PC-3 (cell line): ENCODE results near the gene MALAT1. TPM values are rescaled to one million over a fixed set of nuclear protein-coding genes. Genes with fewer than 3 reads are reported as not detected.

Experiments
- ATAC-seq: fragments of 200-7000 bp; cut with Tn5 transposase; 2 replicates; pipeline ENCODE4 v1.9.1; 2020; ENCODE audit warnings: mild to moderate bottlenecking, moderate library complexity
- BruUV-seq: library from RNA; stranded (reverse); fragments of 400-500 nt; replicated peaks from 2 replicates; lab custom pipeline; 2021; lab: Mats Ljungman, UMichigan
- CTCF ChIA-PET: fragments of 300-600 bp; sonication (Branson Sonifier 250); formaldehyde crosslinking; loops from one replicate; lab custom pipeline; 2022; ENCODE audit warnings: antibody characterized with exemption; lab: Charles Lee
- POLR2A ChIA-PET: fragments of 300-600 bp; sonication (Branson Sonifier 250); formaldehyde crosslinking; loops from one replicate; lab custom pipeline; 2022; ENCODE audit warnings: antibody characterized with exemption; ENCODE audit not compliant: unreplicated experiment; lab: Charles Lee
- DNase-seq: peaks from one replicate; pipeline ENCODE4 v3.0.0-alpha.2; 2015
- H2AFZ ChIP-seq: fragments of 300-600 bp; sonication (generic); 2 replicates; pipeline ENCODE4 v1.6.0; 2016; ENCODE audit warnings: antibody characterized with exemption, low read length
- H3F3A ChIP-seq: fragments of 300-600 bp; sonication (generic); one replicate; pipeline ENCODE4 v1.6.0; 2017; ENCODE audit warnings: antibody characterized with exemption, low read length, control low read depth, mild to moderate bottlenecking; ENCODE audit not compliant: unreplicated experiment
- H3K27ac ChIP-seq: fragments of 300-600 bp; sonication (generic); 2 replicates; pipeline ENCODE4 v1.5.1; 2016; ENCODE audit warnings: mild to moderate bottlenecking, low read length
- H3K27me3 ChIP-seq: fragments of 300-600 bp; sonication (generic); 2 replicates; pipeline ENCODE4 v1.6.1; 2016; ENCODE audit warnings: low read length, mixed read lengths
- H3K36me3 ChIP-seq: fragments of 300-600 bp; sonication (generic); 2 replicates; pipeline ENCODE4 v1.6.1; 2016; ENCODE audit warnings: low read depth, mixed run types, low read length, mixed read lengths
- H3K4me1 ChIP-seq: fragments of 300-600 bp; sonication (generic); 2 replicates; pipeline ENCODE4 v1.5.1; 2016; ENCODE audit warnings: low read length; ENCODE audit not compliant: insufficient read depth
- H3K4me2 ChIP-seq: fragments of 300-600 bp; sonication (generic); 2 replicates; pipeline ENCODE4 v1.6.0; 2016; ENCODE audit warnings: low read length
- H3K4me3 ChIP-seq: fragments of 300-600 bp; sonication (generic); 2 replicates; pipeline ENCODE4 v1.5.1; 2016; ENCODE audit warnings: mild to moderate bottlenecking, low read length, mixed read lengths
- H3K79me2 ChIP-seq: fragments of 300-600 bp; sonication (generic); 2 replicates; pipeline ENCODE4 v1.6.1; 2017; ENCODE audit warnings: low read length, mixed read lengths
- H3K9ac ChIP-seq: fragments of 300-600 bp; sonication (generic); 2 replicates; pipeline ENCODE4 v1.6.0; 2016; ENCODE audit warnings: mild to moderate bottlenecking, low read length
- H3K9me2 ChIP-seq: fragments of 300-600 bp; sonication (generic); replicated peaks from 2 replicates; pipeline ENCODE4 v1.6.1; 2016; ENCODE audit warnings: mixed run types, low read length, mixed read lengths
- H3K9me3 ChIP-seq: fragments of 300-600 bp; sonication (generic); 2 replicates; pipeline ENCODE4 v1.6.1; 2016; ENCODE audit warnings: low read length, mixed read lengths
- H4K20me1 ChIP-seq: fragments of 300-600 bp; sonication (generic); 2 replicates; pipeline ENCODE4 v1.6.1; 2016; ENCODE audit warnings: low read length, mixed read lengths
- EZH2 ChIP-seq: fragments of 300-600 bp; sonication (generic); IDR thresholded peaks from one replicate; pipeline ENCODE4 v1.6.1; 2017; ENCODE audit warnings: antibody characterized with exemption, mild to moderate bottlenecking, low read length; ENCODE audit not compliant: unreplicated experiment
- EZH2phosphoT487 ChIP-seq: fragments of 300-600 bp; sonication (generic); IDR thresholded peaks from 2 replicates; pipeline ENCODE4 v1.6.1; 2018; ENCODE audit warnings: mild to moderate bottlenecking, antibody characterized with exemption, low read length, borderline replicate concordance
- intact Hi-C: fragments of 100-400 bp; cut with micrococcal nuclease; formaldehyde crosslinking; loops from 2 replicates; pipeline ENCODE4 v1.9.0; 2023
- total RNA-seq: library from RNA; depleted of rRNA; stranded (reverse); fragments of >200 nt; gene quantifications from 2 replicates; pipeline ENCODE4 v1.2.3, GENCODE V29; 2014
- TF ChIP-seq, protein P1 (sequence below): fragments of 300-600 bp; sonication (generic); conservative IDR thresholded peaks from 2 replicates; pipeline ENCODE4 v1.5.1; 2017; ENCODE audit warnings: antibody characterized with exemption, low read depth, mild to moderate bottlenecking, low read length

Gene MALAT1
- total RNA-seq, 1 experiment from 2014 or later = 1,345 TPM

DNA sequence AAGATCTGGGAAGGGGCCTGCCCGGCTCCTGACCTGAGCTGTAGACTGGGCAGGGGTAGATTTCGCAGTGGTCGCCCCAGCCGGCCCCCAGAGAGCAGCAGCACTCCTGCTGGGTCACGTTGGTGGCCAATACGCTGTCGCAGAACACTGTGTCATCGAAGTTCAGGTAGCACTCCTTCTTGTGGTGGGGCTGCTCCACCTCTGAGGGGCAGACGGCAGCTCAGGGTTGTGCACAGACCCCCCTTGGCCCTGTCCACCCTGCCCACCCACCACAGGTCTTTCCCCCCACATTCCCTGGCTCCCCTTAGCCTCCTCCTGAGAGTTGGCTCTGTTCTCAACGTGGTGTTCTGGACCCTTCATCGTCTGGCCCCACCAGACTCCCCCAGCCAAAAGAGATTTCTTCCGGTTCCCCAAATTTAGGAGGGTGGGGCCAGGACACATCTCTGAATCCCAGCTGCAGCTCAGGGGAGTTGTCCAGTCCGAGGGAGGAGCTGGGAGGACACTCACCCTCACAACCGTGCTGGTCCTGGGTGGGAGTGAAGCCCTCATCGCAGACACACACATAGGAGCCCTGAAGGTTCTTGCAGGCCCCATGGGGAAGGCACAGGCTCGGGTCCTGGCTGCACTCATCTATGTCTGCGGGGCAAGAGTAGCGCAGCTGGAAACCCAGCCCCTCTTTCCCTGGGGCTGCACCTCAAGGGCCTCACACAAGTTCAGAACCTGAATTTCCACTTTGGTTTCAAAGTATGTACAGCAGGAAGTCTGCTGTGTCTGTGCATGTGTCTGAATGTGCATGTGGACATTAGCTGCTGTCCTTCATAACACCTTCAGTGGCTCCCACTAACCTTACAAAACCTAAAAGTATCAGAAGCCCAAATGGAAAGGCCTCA lies 42.5 kb downstream of the MALAT1 start:
- peak overlapping the region; percentile 69 for H3K27ac ChIP-seq
- ChIA-PET POLR2A (interaction anchor here (0.5 to 1.6 kb wide), 2 partner anchors 29 to 318 kb away, joined by 3 to 7 read pairs; partner anchors contain the start of gene ZNRD2), CTCF (interaction anchor here (1.4 to 2.7 kb wide), 6 partner anchors 10 to 52 kb away, joined by 3 to 25 read pairs (median 9); partner anchors contain the start of genes FAM89B and ZNRD2)
- H3K9me2 ChIP-seq = no peaks in the 10 kb centered on the region
- H3K9me3 ChIP-seq = no peaks in the 10 kb centered on the region
- peak; percentile 72 for DNase-seq
- H3K4me2 ChIP-seq = peak overlapping the region; percentile 95
- no peak for ATAC-seq
- peaks cover 28% of the 10 kb centered on the region for H3K4me1 ChIP-seq
- no TSS peak for BruUV-seq
- intact Hi-C loops = loop anchor here (10.0 kb wide), 1 partner anchor 73 kb away; the partner anchor contains the start of genes MAP3K11 and PCNX3
- H3K27me3 ChIP-seq = no peaks in the 10 kb centered on the region
- H3K79me2 ChIP-seq = 0 out of 2 replicates have a peak, but pooled peaks cover 5% of the 10 kb centered on the region
- H3F3A ChIP-seq = no peaks in the 10 kb centered on the region
- peak overlapping the region; percentile 81; the same call in 1 of the 2 replicates for H3K4me3 ChIP-seq
- H3K36me3 ChIP-seq = peaks cover 11% of the 10 kb centered on the region; the same call in 1 of the 2 replicates
- H2AFZ ChIP-seq = no peak overlapping the region; the same call in 1 of the 2 replicates
- TF ChIP-seq, protein P1, sequence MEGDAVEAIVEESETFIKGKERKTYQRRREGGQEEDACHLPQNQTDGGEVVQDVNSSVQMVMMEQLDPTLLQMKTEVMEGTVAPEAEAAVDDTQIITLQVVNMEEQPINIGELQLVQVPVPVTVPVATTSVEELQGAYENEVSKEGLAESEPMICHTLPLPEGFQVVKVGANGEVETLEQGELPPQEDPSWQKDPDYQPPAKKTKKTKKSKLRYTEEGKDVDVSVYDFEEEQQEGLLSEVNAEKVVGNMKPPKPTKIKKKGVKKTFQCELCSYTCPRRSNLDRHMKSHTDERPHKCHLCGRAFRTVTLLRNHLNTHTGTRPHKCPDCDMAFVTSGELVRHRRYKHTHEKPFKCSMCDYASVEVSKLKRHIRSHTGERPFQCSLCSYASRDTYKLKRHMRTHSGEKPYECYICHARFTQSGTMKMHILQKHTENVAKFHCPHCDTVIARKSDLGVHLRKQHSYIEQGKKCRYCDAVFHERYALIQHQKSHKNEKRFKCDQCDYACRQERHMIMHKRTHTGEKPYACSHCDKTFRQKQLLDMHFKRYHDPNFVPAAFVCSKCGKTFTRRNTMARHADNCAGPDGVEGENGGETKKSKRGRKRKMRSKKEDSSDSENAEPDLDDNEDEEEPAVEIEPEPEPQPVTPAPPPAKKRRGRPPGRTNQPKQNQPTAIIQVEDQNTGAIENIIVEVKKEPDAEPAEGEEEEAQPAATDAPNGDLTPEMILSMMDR = no peak
- no peak for TF ChIP-seq EZH2
- no peak for TF ChIP-seq EZH2phosphoT487
- H4K20me1 ChIP-seq = no peaks in the 10 kb centered on the region
- peak overlapping the region; percentile 75 for H3K9ac ChIP-seq

DNA sequence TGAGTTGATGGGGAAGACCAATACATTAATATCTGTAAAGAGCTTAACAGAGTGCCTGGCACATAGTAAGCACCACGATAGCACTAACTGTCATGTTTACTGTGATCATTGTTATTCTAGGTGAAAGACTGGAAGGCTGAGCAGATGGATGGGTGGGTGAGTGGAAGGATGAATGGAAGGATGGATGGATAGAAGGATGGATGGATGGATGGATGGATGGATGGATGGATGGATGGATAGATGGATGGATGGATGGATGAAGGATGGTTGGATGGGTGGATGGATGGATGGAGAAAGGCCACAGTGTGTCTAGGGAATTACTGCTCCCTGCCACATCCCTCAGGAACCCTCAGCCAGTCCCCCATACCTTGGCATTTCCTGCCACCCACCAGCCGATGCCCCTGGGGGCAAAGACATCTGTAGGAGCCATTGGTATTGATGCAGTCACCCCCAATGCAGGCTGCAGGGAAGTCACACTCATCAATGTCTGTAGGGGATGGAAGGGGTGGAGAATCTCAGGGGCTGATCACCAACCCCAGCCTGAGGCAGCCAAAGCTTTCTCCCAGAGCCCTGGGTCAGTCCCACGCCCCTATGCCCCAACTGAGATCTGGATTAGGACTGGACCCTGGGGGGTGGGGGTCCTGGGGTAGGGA lies 44.0 kb downstream of the MALAT1 start:
- POLR2A ChIA-PET = no interaction called here
- H3K9ac ChIP-seq = no peak overlapping the region
- no peak overlapping the region for H3K4me3 ChIP-seq
- H3F3A ChIP-seq = no peaks in the 10 kb centered on the region
- DNase-seq (no peak), ATAC-seq (no peak)
- H3K79me2 ChIP-seq = 0 out of 2 replicates have a peak, but pooled peaks cover 5% of the 10 kb centered on the region
- no peak overlapping the region for H3K27ac ChIP-seq
- no peak overlapping the region for H2AFZ ChIP-seq
- no peaks in the 10 kb centered on the region for H4K20me1 ChIP-seq
- H3K4me2 ChIP-seq = no peak overlapping the region
- no TSS peak for BruUV-seq
- intact Hi-C loops = loop anchor here (10.0 kb wide), 1 partner anchor 72 kb away; the partner anchor contains the start of genes MAP3K11 and PCNX3
- peaks cover 31% of the 10 kb centered on the region for H3K4me1 ChIP-seq
- no peak for TF ChIP-seq EZH2phosphoT487
- no peak for TF ChIP-seq EZH2
- H3K27me3 ChIP-seq = no peaks in the 10 kb centered on the region
- CTCF ChIA-PET = interaction anchor here (1.5 kb wide), 1 partner anchor 30 kb away, joined by 9 read pairs; the partner anchor contains the start of gene FAM89B
- H3K9me2 ChIP-seq = no peaks in the 10 kb centered on the region
- H3K36me3 ChIP-seq = peaks cover 8% of the 10 kb centered on the region; the same call in 1 of the 2 replicates
- H3K9me3 ChIP-seq = no peaks in the 10 kb centered on the region

DNA sequence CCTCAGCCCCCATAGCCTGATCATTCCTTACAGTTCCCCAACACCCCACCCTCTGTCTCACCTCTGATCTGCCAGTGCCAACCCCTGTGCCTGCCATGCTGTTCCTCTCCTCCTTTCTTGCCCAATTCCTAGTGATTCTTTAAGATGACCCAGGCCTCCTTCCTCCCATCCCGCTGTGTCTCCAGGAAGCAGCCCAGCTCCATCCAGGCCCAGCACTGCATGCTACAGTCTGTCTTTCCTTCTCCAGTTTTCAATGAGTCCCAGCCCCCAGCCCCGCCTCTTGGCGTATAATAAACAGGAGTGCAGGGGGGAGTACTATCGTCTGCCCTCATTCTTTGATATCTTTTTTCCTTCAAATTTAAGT lies 47.0 kb downstream of the MALAT1 start:
- Histone ChIP-seq H3K9me2 (no peaks in the 10 kb centered on the region), H2AFZ (peak overlapping the region; percentile 61), H3K4me2 (peak overlapping the region; percentile 88), H3K4me3 (peak overlapping the region; percentile 69), H4K20me1 (no peaks in the 10 kb centered on the region), H3K9ac (no peak overlapping the region), H3K27me3 (no peaks in the 10 kb centered on the region), H3K9me3 (no peaks in the 10 kb centered on the region), H3K36me3 (peaks cover 7% of the 10 kb centered on the region; the same call in 1 of the 2 replicates), H3K27ac (peak overlapping the region; percentile 44), H3F3A (no peaks in the 10 kb centered on the region), H3K79me2 (no peaks in the 10 kb centered on the region), H3K4me1 (peaks cover 27% of the 10 kb centered on the region)
- BruUV-seq = TSS peak; percentile 27
- TF ChIP-seq, protein P1 = no peak
- TF ChIP-seq EZH2phosphoT487 = no peak
- no peak for TF ChIP-seq EZH2
- ATAC-seq (peak; percentile 2; the same call in 1 of the 2 replicates), DNase-seq (no peak)
- ChIA-PET CTCF (no interaction called here), POLR2A (interaction anchor here (0.8 kb wide), 1 partner anchor 21 kb away, joined by 7 read pairs; the partner anchor contains the start of gene SCYL1)
- intact Hi-C loops = loop anchor here (10.0 kb wide), 1 partner anchor 69 kb away; the partner anchor contains the start of genes MAP3K11 and PCNX3
